Endothelial cell of umbilical vein (primary cell): ENCODE measurements around the gene B3GALT6. TPM values are rescaled to one million over a fixed set of nuclear protein-coding genes. Genes with fewer than 3 reads are reported as not detected.

Experiments
- BruUV-seq: library from RNA; stranded (reverse); fragments of 400-500 nt; replicated peaks from 2 replicates; lab custom pipeline; 2021; lab: Mats Ljungman, UMichigan
- CTCF ChIA-PET: fragments of 300-600, 350-600 bp; sonication (Branson Sonifier 250); formaldehyde crosslinking; loops from one replicate; lab custom pipeline; 2021; ENCODE audit warnings: antibody characterized with exemption, inconsistent platforms; lab: Charles Lee
- POLR2A ChIA-PET: fragments of 300-600, 350-600 bp; sonication (Branson Sonifier 250); formaldehyde crosslinking; loops from one replicate; lab custom pipeline; 2021; ENCODE audit warnings: antibody characterized with exemption, inconsistent platforms; lab: Charles Lee
- DNase-seq: peaks from one replicate; pipeline ENCODE4 v3.0.0-alpha.2; 2011; ENCODE audit warnings: low read depth, low spot score
- FAIRE-seq: peaks from 2 replicates; lab custom pipeline; 2011; peaks lifted over from hg19 to GRCh38; lab: Jason Lieb, UNC
- H2AFZ ChIP-seq: 2 replicates; pipeline ENCODE4 v1.6.0; 2012; ENCODE audit warnings: low read depth, low read length, control low read depth, inconsistent platforms
- H3K27ac ChIP-seq: 2 replicates; pipeline ENCODE4 v1.5.1; 2011; ENCODE audit warnings: low read depth, mild to moderate bottlenecking, control low read depth, low read length, moderate library complexity; ENCODE audit not compliant: insufficient read depth
- H3K27me3 ChIP-seq, 2 experiments: 2 replicates each; pipeline versions ENCODE4 v1.6.0 to v1.6.1; 2011; ENCODE audit warnings: low read length in 2 of 2, mixed read lengths in 1 of 2; ENCODE audit not compliant: control insufficient read depth in 2 of 2, insufficient read depth in 2 of 2
- H3K36me3 ChIP-seq, 2 experiments: 2 replicates in 1 of 2; 3 replicates in 1 of 2; pipeline ENCODE4 v1.5.1; 2011; ENCODE audit warnings: low read length in 2 of 2, mild to moderate bottlenecking in 1 of 2, moderate library complexity in 1 of 2; ENCODE audit not compliant: control insufficient read depth in 2 of 2, insufficient read depth in 2 of 2; ENCODE audit errors: extremely low read depth in 1 of 2
- H3K4me1 ChIP-seq: 3 replicates; pipeline ENCODE4 v1.5.1; 2011; ENCODE audit warnings: mild to moderate bottlenecking, low read length; ENCODE audit not compliant: control insufficient read depth, insufficient read depth; ENCODE audit errors: extremely low read depth
- H3K4me2 ChIP-seq: 2 replicates; pipeline ENCODE4 v1.6.1; 2011; ENCODE audit warnings: low read length, control low read depth, mixed read lengths; ENCODE audit not compliant: insufficient read depth
- H3K4me3 ChIP-seq, 3 experiments: fragments of 200-600 bp in 1 of 3; sonication (generic), shearing (Covaris generic) in 1 of 3; replicated peaks in 1 of 3; 2 replicates each; pipeline ENCODE4 v1.5.1; 2011 to 2016; ENCODE audit warnings: control low read depth in 3 of 3, low read length in 3 of 3, mild to moderate bottlenecking in 2 of 3, inconsistent platforms in 1 of 3, low read depth in 1 of 3, moderate library complexity in 1 of 3; ENCODE audit not compliant: insufficient read depth in 1 of 3
- H3K79me2 ChIP-seq: 2 replicates; pipeline ENCODE4 v1.6.0; 2012; ENCODE audit warnings: low read length, inconsistent platforms; ENCODE audit not compliant: control insufficient read depth, insufficient read depth
- H3K9ac ChIP-seq: replicated peaks from 2 replicates; pipeline ENCODE3; 2011; ENCODE audit warnings: low read length, control low read depth; ENCODE audit not compliant: insufficient read depth; ENCODE audit errors: extremely low read depth
- H3K9me1 ChIP-seq: replicated peaks from 3 replicates; pipeline ENCODE4 v1.6.0; 2011; ENCODE audit warnings: mild to moderate bottlenecking, low read length; ENCODE audit not compliant: control insufficient read depth, insufficient read depth; ENCODE audit errors: extremely low read depth
- H3K9me3 ChIP-seq: replicated peaks from 2 replicates; pipeline ENCODE4 v1.5.1; 2012; ENCODE audit warnings: low read length, inconsistent platforms; ENCODE audit not compliant: control insufficient read depth, insufficient read depth
- H4K20me1 ChIP-seq: replicated peaks from 2 replicates; pipeline ENCODE3; 2011; ENCODE audit warnings: mild to moderate bottlenecking, low read length; ENCODE audit not compliant: control insufficient read depth, insufficient read depth; ENCODE audit errors: extremely low read depth
- CTCF ChIP-seq, 2 donors: IDR thresholded peaks; 1 replicate in 1 of 2; 2 replicates in 1 of 2; pipeline ENCODE4 v1.5.1; 2011; ENCODE audit warnings: low read length in 2 of 2, mild to moderate bottlenecking in 2 of 2, moderate library complexity in 2 of 2, control low read depth in 1 of 2, inconsistent platforms in 1 of 2, low read depth in 1 of 2; ENCODE audit not compliant: insufficient read depth in 1 of 2; ENCODE audit errors: extremely low read depth in 1 of 2
- EZH2 ChIP-seq: IDR thresholded peaks from 2 replicates; pipeline ENCODE4 v1.6.1; 2012; ENCODE audit warnings: borderline replicate concordance, low read depth, mild to moderate bottlenecking, moderate library complexity, low read length, inconsistent platforms; ENCODE audit not compliant: severe bottlenecking
- FOS ChIP-seq: IDR thresholded peaks from 2 replicates; pipeline ENCODE4 v1.6.1; 2011; ENCODE audit warnings: mild to moderate bottlenecking, low read length, moderate library complexity, borderline replicate concordance; ENCODE audit not compliant: insufficient read depth
- GATA2 ChIP-seq: IDR thresholded peaks from 2 replicates; pipeline ENCODE4 v1.7.0; 2011; ENCODE audit warnings: low read depth, mild to moderate bottlenecking, moderate library complexity, mixed read lengths, low read length; ENCODE audit not compliant: insufficient read length, insufficient read depth
- JUN ChIP-seq: IDR thresholded peaks from 2 replicates; pipeline ENCODE4 v1.6.1; 2011; ENCODE audit warnings: borderline replicate concordance, low read depth; ENCODE audit not compliant: insufficient read length, insufficient read depth
- POLR2A ChIP-seq: IDR thresholded peaks from 2 replicates; pipeline ENCODE4 v1.6.1; 2012; ENCODE audit warnings: low read depth, mild to moderate bottlenecking, control low read depth, low read length
- POLR2AphosphoS5 ChIP-seq: IDR thresholded peaks from 2 replicates; pipeline ENCODE4 v1.6.1; 2012; ENCODE audit warnings: low read depth, mild to moderate bottlenecking, control low read depth, low read length, moderate library complexity; ENCODE audit not compliant: insufficient read depth
- dilution Hi-C: fragments of 300-500 bp; cut with MboI; formaldehyde crosslinking; loops from one replicate; pipeline ENCODE4 v1.15.0; 2019; ENCODE audit warnings: low sequenced_read_pairs; ENCODE audit not compliant: extremely low pct_ligation_motif_present
- intact Hi-C: fragments of 100-400 bp; cut with micrococcal nuclease; formaldehyde crosslinking; loops from one replicate; pipeline ENCODE4 v1.10.0; 2022
- polyA plus RNA-seq, 4 experiments: library from polyadenylated mRNA; depleted of rRNA in 3 of 4; stranded (reverse) in 3 of 4; unstranded in 1 of 4; fragments of >200 nt; gene quantifications; 2 replicates each; pipeline versions ENCODE4 v1.2.1 to v1.2.3, GENCODE V29; 2011 to 2012; ENCODE audit warnings: missing spikeins in 1 of 4
- total RNA-seq: library from RNA; stranded (reverse); gene quantifications from 2 replicates; pipeline ENCODE4 v1.2.3, GENCODE V29; 2021

The B3GALT6 gene
- total and polyA plus RNA-seq, 2 donors (not counting 3 experiments of a cell fraction or from before 2014, with no cell fraction given): 24.6 to 34.1 TPM

DNA sequence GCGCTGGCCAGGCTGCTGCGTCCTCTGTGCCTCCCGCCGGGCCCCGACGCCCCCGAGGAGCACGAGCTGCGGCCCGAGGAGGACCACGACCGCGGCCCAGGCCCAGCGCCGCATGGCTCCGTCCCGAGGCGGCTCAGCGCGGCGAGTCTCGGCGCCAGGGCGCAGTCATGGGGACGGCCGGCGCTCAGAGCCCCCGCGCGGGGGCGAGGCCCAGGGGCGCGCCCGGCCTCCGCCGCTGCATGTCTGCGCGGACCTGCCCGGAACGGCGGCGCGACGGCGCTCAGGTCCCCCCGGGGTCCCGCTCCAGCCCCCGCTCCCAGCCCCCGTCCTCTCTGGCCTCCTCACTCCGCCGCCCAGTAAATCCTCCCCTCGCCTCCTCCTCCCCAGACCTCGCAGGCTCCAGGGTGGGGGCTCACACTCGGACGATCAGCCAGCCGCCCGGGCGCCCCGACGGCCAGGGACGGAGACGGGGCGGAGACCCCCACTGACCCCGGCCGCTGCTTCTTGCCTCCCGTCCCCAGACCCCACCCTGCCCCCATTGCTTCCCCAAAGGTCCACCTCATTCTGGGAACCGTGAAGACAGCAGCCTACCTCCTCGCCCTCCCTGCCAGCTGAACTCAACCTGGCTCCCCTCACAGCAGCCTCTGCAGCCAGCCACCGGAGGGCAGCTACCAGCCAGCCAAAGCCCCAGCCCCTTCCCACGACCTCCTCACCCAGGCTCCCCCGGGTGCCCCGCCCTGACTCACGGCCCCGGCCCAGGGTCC is 14.7 kb downstream of the B3GALT6 start, which contains the start of gene C1QTNF12:
TSS of gene C1QTNF12 (minus strand) at position 146 of the 764 bp plus-strand sequence. CDS start at position 114, 32 bp downstream.
- no peaks in the 10 kb centered on the region for H4K20me1 ChIP-seq
- POLR2A ChIA-PET: no interaction called here
- DNase-seq (no peak), FAIRE-seq (no peak)
- TF ChIP-seq POLR2AphosphoS5: no peak
- TF ChIP-seq POLR2A: no peak
- no peak for TF ChIP-seq GATA2
- no peak for TF ChIP-seq CTCF (IDR thresholded peaks at IDR 0.05; ENCODE audit: extremely low read depth in 1 of 2, insufficient read depth in 1 of 2, low read depth in 1 of 2, low read length in 2 of 2)
- no peak for TF ChIP-seq FOS
- TF ChIP-seq JUN: no peak
- peak; percentile 87 for TF ChIP-seq EZH2
- H3K79me2 ChIP-seq: no peaks in the 10 kb centered on the region
- no peak within 1 kb of the TSS for H3K4me3 ChIP-seq
- H3K4me2 ChIP-seq: no peak within 1 kb of the TSS
- no peaks in the 10 kb centered on the region for H3K9me3 ChIP-seq
- BruUV-seq: no TSS peak
- H3K36me3 ChIP-seq: no peaks in the 10 kb centered on the region
- peaks cover 10 to 14% of the 10 kb centered on the region in 2 experiments for H3K27me3 ChIP-seq
- no peak within 1 kb of the TSS for H2AFZ ChIP-seq
- H3K4me1 ChIP-seq: no peaks in the 10 kb centered on the region
- CTCF ChIA-PET: interaction anchor here (1.1 kb wide), 1 partner anchor 125 kb away, joined by 4 read pairs; no protein-coding TSS in a partner anchor
- dilution Hi-C loops: no loop called here
- intact Hi-C loops: loop anchor here (2.0 to 5.0 kb wide), 2 partner anchors 26 to 124 kb away; partner anchors contain the start of gene UBE2J2
- no peaks in the 10 kb centered on the region for H3K9me1 ChIP-seq
- H3K9ac ChIP-seq: no peak within 1 kb of the TSS
- no peak within 1 kb of the TSS for H3K27ac ChIP-seq
